Measurements from ENCODE around the gene BTBD9.

GRCh38 chr6:38345586-38345985, 294.1 kb downstream of the BTBD9 start:
- TF ChIP-seq CTCF (IDR thresholded peaks at IDR 0.05; ENCODE audit: borderline replicate concordance, extremely low read depth, low read length, poor library complexity, severe bottlenecking) (no peak), EZH2 (IDR thresholded peaks at IDR 0.05; ENCODE audit: borderline replicate concordance, low read depth, low read length, severe bottlenecking) (no peak)

Measured in DND-41 (cell line).